Neural progenitor cell (in vitro differentiated cells): Measurements from ENCODE around the gene CHMP4B. TPM values are rescaled to one million over a fixed set of nuclear protein-coding genes. Genes with fewer than 3 reads are reported as not detected.

ENCODE experiments used
- DNase-seq: peaks from one replicate; pipeline ENCODE4 v3.0.0-alpha.2; 2016; ENCODE audit warnings: low spot score
- H2AFZ ChIP-seq: fragments of 200-600 bp; sonication (generic); replicated peaks from 2 replicates; pipeline ENCODE4 v1.6.1; 2016; ENCODE audit warnings: antibody characterized with exemption
- H3F3A ChIP-seq: fragments of 200-600 bp; sonication (generic); 2 replicates; pipeline ENCODE4 v1.6.1; 2016; ENCODE audit warnings: antibody characterized with exemption, low read depth
- H3K27ac ChIP-seq: fragments of 200-600 bp; sonication (generic); 2 replicates; pipeline ENCODE4 v1.5.1; 2016; ENCODE audit warnings: mild to moderate bottlenecking
- H3K27me3 ChIP-seq: fragments of 200-600 bp; sonication (generic); 2 replicates; pipeline ENCODE4 v1.6.1; 2016; ENCODE audit warnings: mild to moderate bottlenecking, moderate library complexity
- H3K36me3 ChIP-seq: fragments of 200-600 bp; sonication (generic); 2 replicates; pipeline ENCODE4 v1.5.1; 2016
- H3K4me1 ChIP-seq: fragments of 200-600 bp; sonication (generic); 2 replicates; pipeline ENCODE4 v1.6.1; 2016; ENCODE audit warnings: mixed run types
- H3K4me2 ChIP-seq: fragments of 200-600 bp; sonication (generic); 2 replicates; pipeline ENCODE4 v1.6.1; 2016
- H3K4me3 ChIP-seq: fragments of 200-600 bp; sonication (generic); 2 replicates; pipeline ENCODE4 v1.5.1; 2016
- H3K79me2 ChIP-seq: fragments of 200-600 bp; sonication (generic); 2 replicates; pipeline ENCODE4 v1.6.1; 2016; ENCODE audit warnings: low read depth
- H3K9ac ChIP-seq: fragments of 200-600 bp; sonication (generic); 2 replicates; pipeline ENCODE4 v1.6.1; 2016
- H3K9me3 ChIP-seq: fragments of 200-600 bp; sonication (generic); 2 replicates; pipeline ENCODE4 v1.5.1; 2016; ENCODE audit warnings: low read depth
- H4K20me1 ChIP-seq: fragments of 200-600 bp; sonication (generic); 2 replicates; pipeline ENCODE4 v1.6.1; 2016; ENCODE audit warnings: low read depth
- H3K27ac Mint-ChIP-seq: 3 replicates; pipeline ENCODE4 v1.8.0; 2021; ENCODE audit warnings: mixed read lengths
- H3K27me3 Mint-ChIP-seq: 2 replicates; pipeline ENCODE4 v1.8.0; 2022; ENCODE audit warnings: low read depth, mild to moderate bottlenecking, inconsistent platforms, moderate library complexity, mixed read lengths; ENCODE audit not compliant: insufficient read depth
- H3K36me3 Mint-ChIP-seq: 3 replicates; pipeline ENCODE4 v1.8.0; 2021; ENCODE audit warnings: mixed read lengths
- H3K4me1 Mint-ChIP-seq: 3 replicates; pipeline ENCODE4 v1.8.0; 2021; ENCODE audit warnings: mixed read lengths
- H3K4me3 Mint-ChIP-seq: 3 replicates; pipeline ENCODE4 v1.8.0; 2021; ENCODE audit warnings: mild to moderate bottlenecking, moderate library complexity, mixed read lengths
- H3K9me3 Mint-ChIP-seq: 3 replicates; pipeline ENCODE4 v1.8.0; 2020; ENCODE audit warnings: mixed read lengths
- CTCF ChIP-seq: fragments of 200-600 bp; sonication (generic); IDR thresholded peaks from 2 replicates; pipeline ENCODE4 v1.5.1; 2017; ENCODE audit warnings: antibody characterized with exemption, mild to moderate bottlenecking
- EZH2 ChIP-seq: fragments of 200-600 bp; sonication (generic); IDR thresholded peaks from 2 replicates; pipeline ENCODE4 v1.6.1; 2017; ENCODE audit warnings: antibody characterized with exemption, mild to moderate bottlenecking, moderate library complexity
- EZH2phosphoT487 ChIP-seq: fragments of 200-600 bp; sonication (generic); IDR thresholded peaks from 2 replicates; pipeline ENCODE4 v1.6.1; 2017; ENCODE audit warnings: antibody characterized with exemption
- total RNA-seq: library from RNA; depleted of rRNA; stranded (reverse); fragments of >200 nt; gene quantifications from 2 replicates; pipeline ENCODE4 v1.2.3, GENCODE V29; 2015; ENCODE audit warnings: low replicate concordance

Gene CHMP4B
- total RNA-seq, 1 donor from 2014 or later: 40.7 TPM

DNA sequence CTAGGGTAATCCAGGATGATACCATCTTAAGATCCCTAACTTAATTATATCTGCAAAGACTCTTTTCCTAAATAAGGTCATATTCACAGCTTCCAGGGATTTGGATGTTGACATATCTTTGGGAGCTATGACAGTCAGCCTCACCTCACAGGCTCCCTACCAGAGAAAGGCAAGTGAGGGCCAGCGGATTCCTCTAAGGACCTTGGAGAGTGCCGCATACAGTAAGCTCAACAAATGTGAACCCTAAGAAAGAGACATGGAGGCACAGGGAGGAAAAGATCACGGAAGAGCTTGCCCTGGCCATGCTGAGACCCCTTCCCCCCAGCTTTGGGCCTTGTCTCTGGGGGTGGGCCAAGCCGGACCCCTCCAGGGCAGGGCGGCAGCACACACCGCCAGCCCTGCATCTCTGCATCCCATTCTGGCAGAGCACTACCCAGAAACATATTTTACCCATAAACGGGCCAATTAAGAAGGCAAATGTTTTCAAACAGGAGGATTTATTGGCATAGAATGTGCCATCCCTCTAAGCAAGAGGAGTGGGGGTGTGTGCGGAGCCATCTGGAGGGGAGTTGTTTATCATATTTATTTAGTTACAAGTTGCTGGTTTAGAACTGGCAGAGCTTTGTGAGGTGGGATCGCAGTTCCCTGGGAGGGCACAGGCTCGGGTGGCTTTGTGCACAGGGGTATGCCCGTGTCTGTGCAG is 55.4 kb downstream of the CHMP4B start:
- Histone ChIP-seq H3K27ac (no peak overlapping the region), H3K4me2 (no peak overlapping the region), H3K79me2 (no peaks in the 10 kb centered on the region), H4K20me1 (no peaks in the 10 kb centered on the region), H3K4me1 (no peaks in the 10 kb centered on the region), H3K9ac (no peak overlapping the region), H3K27me3 (no peaks in the 10 kb centered on the region), H3K4me3 (no peak overlapping the region), H3K9me3 (no peaks in the 10 kb centered on the region), H2AFZ (no peak overlapping the region), H3K36me3 (no peaks in the 10 kb centered on the region), H3F3A (no peaks in the 10 kb centered on the region)
- H3K4me1 Mint-ChIP-seq: peaks cover 18% of the 10 kb centered on the region
- no peak overlapping the region for H3K4me3 Mint-ChIP-seq
- H3K27me3 Mint-ChIP-seq: peaks cover 15% of the 10 kb centered on the region
- no peaks in the 10 kb centered on the region for H3K36me3 Mint-ChIP-seq
- no peak for TF ChIP-seq EZH2phosphoT487
- TF ChIP-seq CTCF: no peak
- TF ChIP-seq EZH2: no peak
- no peak overlapping the region for H3K27ac Mint-ChIP-seq
- no peak for DNase-seq
- no peaks in the 10 kb centered on the region for H3K9me3 Mint-ChIP-seq

DNA sequence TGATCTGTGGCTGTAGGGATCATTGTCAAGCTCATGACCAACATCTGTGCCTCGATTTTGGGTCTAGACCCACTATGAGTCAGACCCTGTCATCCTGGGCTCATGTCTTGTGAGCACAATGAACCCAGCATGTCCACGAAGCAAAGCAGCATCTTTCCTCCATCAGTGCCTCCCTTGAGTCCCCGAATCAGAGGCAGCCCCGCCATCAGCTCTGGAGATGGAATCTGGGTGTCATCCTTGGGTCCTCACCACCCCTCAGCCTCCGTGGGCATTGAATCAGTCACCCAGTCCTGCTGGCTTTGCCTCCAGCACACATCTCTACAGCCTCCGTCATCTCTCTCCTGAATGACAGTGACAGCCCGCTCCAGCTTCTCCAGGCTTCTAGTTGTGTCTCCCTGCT is 56.9 kb downstream of the CHMP4B start:
- Mint-ChIP-seq H3K4me3 (no peak overlapping the region), H3K27me3 (peaks cover 15% of the 10 kb centered on the region), H3K27ac (no peak overlapping the region), H3K4me1 (peaks cover 18% of the 10 kb centered on the region), H3K36me3 (no peaks in the 10 kb centered on the region), H3K9me3 (no peaks in the 10 kb centered on the region)
- no peak overlapping the region for H2AFZ ChIP-seq
- no peak overlapping the region for H3K4me3 ChIP-seq
- H3K4me2 ChIP-seq: no peak overlapping the region
- no peak for DNase-seq
- no peaks in the 10 kb centered on the region for H3K9me3 ChIP-seq
- TF ChIP-seq CTCF (no peak), EZH2phosphoT487 (no peak), EZH2 (no peak)
- no peaks in the 10 kb centered on the region for H4K20me1 ChIP-seq
- H3K79me2 ChIP-seq: no peaks in the 10 kb centered on the region
- no peak overlapping the region for H3K27ac ChIP-seq
- H3K27me3 ChIP-seq: no peaks in the 10 kb centered on the region
- no peak overlapping the region for H3K9ac ChIP-seq
- peaks cover 5% of the 10 kb centered on the region for H3F3A ChIP-seq
- H3K4me1 ChIP-seq: peaks cover 2% of the 10 kb centered on the region
- H3K36me3 ChIP-seq: no peaks in the 10 kb centered on the region

DNA sequence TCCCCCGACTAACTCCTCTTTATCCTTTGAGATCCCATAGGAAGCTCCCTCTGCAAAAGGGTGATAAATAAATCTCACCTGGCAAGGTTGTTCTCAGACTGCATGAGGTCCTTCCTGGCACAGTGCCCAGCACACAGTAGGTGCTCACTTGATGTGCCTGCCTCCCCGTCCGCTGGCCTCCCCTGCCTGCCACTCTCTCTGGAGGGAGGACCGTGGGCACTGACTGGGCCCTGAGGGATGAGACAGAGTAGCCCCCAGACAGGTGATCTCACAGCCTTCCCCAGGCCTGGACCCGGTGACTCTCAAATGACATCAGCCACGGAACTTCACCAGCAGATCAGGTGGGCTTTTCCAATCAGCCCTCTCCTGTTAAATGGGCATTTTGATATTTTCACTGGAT is 57.4 kb downstream of the CHMP4B start:
- Histone ChIP-seq H3K27ac (no peak overlapping the region), H3K4me1 (peaks cover 8% of the 10 kb centered on the region), H3F3A (peaks cover 10% of the 10 kb centered on the region), H2AFZ (no peak overlapping the region), H3K27me3 (no peaks in the 10 kb centered on the region), H3K9ac (no peak overlapping the region), H4K20me1 (no peaks in the 10 kb centered on the region), H3K9me3 (no peaks in the 10 kb centered on the region), H3K4me3 (no peak overlapping the region), H3K79me2 (no peaks in the 10 kb centered on the region), H3K36me3 (no peaks in the 10 kb centered on the region), H3K4me2 (no peak overlapping the region)
- H3K27me3 Mint-ChIP-seq: peaks cover 16% of the 10 kb centered on the region
- H3K27ac Mint-ChIP-seq: peak overlapping the region; percentile 57
- no peaks in the 10 kb centered on the region for H3K9me3 Mint-ChIP-seq
- H3K36me3 Mint-ChIP-seq: no peaks in the 10 kb centered on the region
- no peak for DNase-seq
- H3K4me1 Mint-ChIP-seq: peaks cover 18% of the 10 kb centered on the region
- no peak overlapping the region for H3K4me3 Mint-ChIP-seq
- no peak for TF ChIP-seq EZH2
- TF ChIP-seq EZH2phosphoT487: no peak
- TF ChIP-seq CTCF: no peak
